ENCODE measurements around the gene CPM. TPM values are rescaled to one million over a fixed set of nuclear protein-coding genes. Genes with fewer than 3 reads are reported as not detected.

CPM gene
- total and polyA plus RNA-seq, 2 donors (not counting 3 experiments of a cell fraction or from before 2014, with no cell fraction given), result not detected

DNA sequence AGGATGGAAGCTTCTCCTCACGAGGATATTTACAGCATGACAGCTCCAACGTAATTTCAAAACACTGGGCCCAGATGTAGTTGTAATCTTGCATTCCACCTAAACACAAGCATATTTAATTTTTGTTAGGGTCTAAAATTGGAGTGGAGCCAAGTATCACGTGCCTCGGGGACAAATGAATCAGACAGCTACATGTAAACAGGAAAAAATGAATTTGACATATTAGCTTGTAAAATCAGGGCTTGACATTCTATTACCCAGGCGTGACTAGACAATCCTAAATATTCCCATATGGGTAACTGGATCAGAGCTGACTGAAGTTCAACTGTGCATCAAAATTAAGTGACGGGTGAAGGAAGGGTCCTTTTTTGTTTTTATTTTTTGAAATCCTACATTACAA, 66.0 kb downstream of the CPM start:
- ChIA-PET CTCF (interaction anchor here (0.5 to 2.3 kb wide), 6 partner anchors 203 to 490 kb away, joined by 3 to 7 read pairs (median 4); no protein-coding TSS in a partner anchor), POLR2A (no interaction called here)
- TF ChIP-seq EZH2 (IDR thresholded peaks at IDR 0.05; ENCODE audit: borderline replicate concordance, low read depth, low read length, severe bottlenecking) (no peak), FOS (IDR thresholded peaks at IDR 0.05; ENCODE audit: borderline replicate concordance, insufficient read depth, low read length) (no peak), GATA2 (IDR thresholded peaks at IDR 0.05; ENCODE audit: insufficient read depth, insufficient read length, low read depth, low read length) (no peak)
- Histone ChIP-seq H3K9me1 (replicated peaks; ENCODE audit: control insufficient read depth, extremely low read depth, insufficient read depth, low read length) (no peaks in the 10 kb centered on the region), H4K20me1 (replicated peaks; ENCODE audit: control insufficient read depth, extremely low read depth, insufficient read depth, low read length) (no peaks in the 10 kb centered on the region), H3K27ac (ENCODE audit: insufficient read depth, low read depth, low read length) (no peak overlapping the region), H3K27me3 (ENCODE audit: control insufficient read depth in 2 of 2, insufficient read depth in 2 of 2, low read length in 2 of 2) (peaks cover 25 to 30% of the 10 kb centered on the region in 2 experiments), H3K4me1 (ENCODE audit: control insufficient read depth, extremely low read depth, insufficient read depth, low read length) (no peaks in the 10 kb centered on the region), H3K9me3 (replicated peaks; ENCODE audit: control insufficient read depth, insufficient read depth, low read length) (no peaks in the 10 kb centered on the region), H3K9ac (replicated peaks; ENCODE audit: extremely low read depth, insufficient read depth, low read length) (no peak overlapping the region), H3K79me2 (ENCODE audit: control insufficient read depth, insufficient read depth, low read length) (no peaks in the 10 kb centered on the region), H3K4me3 (replicated peaks in 1 of 3; ENCODE audit: insufficient read depth in 1 of 3, low read depth in 1 of 3, low read length in 3 of 3) (no peak overlapping the region), H3K36me3 (ENCODE audit: control insufficient read depth in 2 of 2, extremely low read depth in 1 of 2, insufficient read depth in 2 of 2, low read length in 2 of 2) (no peaks in the 10 kb centered on the region), H2AFZ (ENCODE audit: low read depth, low read length) (no peak overlapping the region), H3K4me2 (ENCODE audit: insufficient read depth, low read length) (no peak overlapping the region)
- DNase-seq (ENCODE audit: low read depth, low spot score) (no peak), FAIRE-seq (no peak)
- intact Hi-C loops (cut with micrococcal nuclease) (no loop called here), dilution Hi-C loops (cut with MboI; ENCODE audit: extremely low pct_ligation_motif_present, low sequenced_read_pairs) (no loop called here)
- no TSS peak for BruUV-seq (replicated peaks)

DNA sequence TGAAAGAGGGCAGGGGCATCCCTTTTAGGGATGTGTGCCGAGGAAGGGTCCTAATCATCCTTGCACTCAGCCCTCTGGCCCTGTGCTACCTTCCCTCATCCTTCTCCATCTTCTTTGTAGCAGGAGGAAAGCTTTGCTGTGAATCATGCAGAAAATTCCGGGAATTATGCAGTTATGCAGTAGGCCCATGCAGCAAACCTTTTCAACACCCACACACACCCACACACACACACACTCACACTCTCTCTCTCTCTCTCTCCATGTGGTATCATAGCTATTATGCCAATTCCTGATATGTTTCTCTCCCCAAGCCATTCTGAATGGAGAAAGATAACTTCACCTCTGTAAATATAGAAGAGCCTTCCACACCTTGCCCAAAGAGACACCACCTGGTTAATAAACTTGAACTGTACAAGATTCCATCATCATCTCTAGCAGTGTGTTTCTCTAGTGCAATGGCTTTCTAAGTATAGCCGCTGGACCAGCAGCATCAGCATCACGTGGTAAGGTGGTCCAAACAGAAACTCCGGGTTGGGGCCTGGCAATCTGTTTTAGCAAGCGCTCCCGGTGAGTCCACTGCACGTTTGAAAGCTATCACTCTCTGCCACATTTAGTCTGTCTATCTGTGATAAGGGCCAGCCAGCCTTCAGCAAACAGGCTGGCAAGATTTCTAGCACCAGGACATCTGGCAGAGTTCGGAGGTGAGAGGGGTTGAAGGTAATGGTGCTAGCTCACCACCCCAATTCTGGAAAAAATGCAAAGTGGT, 67.4 kb downstream of the CPM start:
- H3K27me3 ChIP-seq (ENCODE audit: control insufficient read depth in 2 of 2, insufficient read depth in 2 of 2, low read length in 2 of 2), result peaks cover 24 to 25% of the 10 kb centered on the region in 2 experiments
- H2AFZ ChIP-seq (ENCODE audit: low read depth, low read length), result no peak overlapping the region
- no peak overlapping the region for H3K9ac ChIP-seq (replicated peaks; ENCODE audit: extremely low read depth, insufficient read depth, low read length)
- no peak overlapping the region for H3K4me3 ChIP-seq (replicated peaks in 1 of 3; ENCODE audit: insufficient read depth in 1 of 3, low read depth in 1 of 3, low read length in 3 of 3)
- dilution Hi-C loops (cut with MboI; ENCODE audit: extremely low pct_ligation_motif_present, low sequenced_read_pairs) (no loop called here), intact Hi-C loops (cut with micrococcal nuclease) (no loop called here)
- ChIA-PET POLR2A (no interaction called here), CTCF (interaction anchor here (1.0 to 2.3 kb wide), 5 partner anchors 204 to 388 kb away, joined by 4 to 9 read pairs (median 6); no protein-coding TSS in a partner anchor)
- H3K36me3 ChIP-seq (ENCODE audit: control insufficient read depth in 2 of 2, extremely low read depth in 1 of 2, insufficient read depth in 2 of 2, low read length in 2 of 2), result no peaks in the 10 kb centered on the region
- no peak for FAIRE-seq
- no peaks in the 10 kb centered on the region for H4K20me1 ChIP-seq (replicated peaks; ENCODE audit: control insufficient read depth, extremely low read depth, insufficient read depth, low read length)
- no peaks in the 10 kb centered on the region for H3K79me2 ChIP-seq (ENCODE audit: control insufficient read depth, insufficient read depth, low read length)
- H3K4me1 ChIP-seq (ENCODE audit: control insufficient read depth, extremely low read depth, insufficient read depth, low read length), result no peaks in the 10 kb centered on the region
- TF ChIP-seq JUN (IDR thresholded peaks at IDR 0.05; ENCODE audit: borderline replicate concordance, insufficient read depth, insufficient read length, low read depth), result no peak
- TF ChIP-seq MYC (IDR thresholded peaks at IDR 0.05; ENCODE audit: low read depth, low read length), result no peak
- TF ChIP-seq FOS (IDR thresholded peaks at IDR 0.05; ENCODE audit: borderline replicate concordance, insufficient read depth, low read length), result no peak
- TF ChIP-seq EZH2 (IDR thresholded peaks at IDR 0.05; ENCODE audit: borderline replicate concordance, low read depth, low read length, severe bottlenecking), result no peak
- TF ChIP-seq, protein P1, sequence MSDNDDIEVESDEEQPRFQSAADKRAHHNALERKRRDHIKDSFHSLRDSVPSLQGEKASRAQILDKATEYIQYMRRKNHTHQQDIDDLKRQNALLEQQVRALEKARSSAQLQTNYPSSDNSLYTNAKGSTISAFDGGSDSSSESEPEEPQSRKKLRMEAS (IDR thresholded peaks at IDR 0.05; ENCODE audit: insufficient read depth, insufficient read length), result no peak
- TF ChIP-seq GATA2 (IDR thresholded peaks at IDR 0.05; ENCODE audit: insufficient read depth, insufficient read length, low read depth, low read length), result no peak
- TF ChIP-seq POLR2AphosphoS5 (IDR thresholded peaks at IDR 0.05; ENCODE audit: insufficient read depth, low read depth, low read length), result no peak
- TF ChIP-seq, protein P2, sequence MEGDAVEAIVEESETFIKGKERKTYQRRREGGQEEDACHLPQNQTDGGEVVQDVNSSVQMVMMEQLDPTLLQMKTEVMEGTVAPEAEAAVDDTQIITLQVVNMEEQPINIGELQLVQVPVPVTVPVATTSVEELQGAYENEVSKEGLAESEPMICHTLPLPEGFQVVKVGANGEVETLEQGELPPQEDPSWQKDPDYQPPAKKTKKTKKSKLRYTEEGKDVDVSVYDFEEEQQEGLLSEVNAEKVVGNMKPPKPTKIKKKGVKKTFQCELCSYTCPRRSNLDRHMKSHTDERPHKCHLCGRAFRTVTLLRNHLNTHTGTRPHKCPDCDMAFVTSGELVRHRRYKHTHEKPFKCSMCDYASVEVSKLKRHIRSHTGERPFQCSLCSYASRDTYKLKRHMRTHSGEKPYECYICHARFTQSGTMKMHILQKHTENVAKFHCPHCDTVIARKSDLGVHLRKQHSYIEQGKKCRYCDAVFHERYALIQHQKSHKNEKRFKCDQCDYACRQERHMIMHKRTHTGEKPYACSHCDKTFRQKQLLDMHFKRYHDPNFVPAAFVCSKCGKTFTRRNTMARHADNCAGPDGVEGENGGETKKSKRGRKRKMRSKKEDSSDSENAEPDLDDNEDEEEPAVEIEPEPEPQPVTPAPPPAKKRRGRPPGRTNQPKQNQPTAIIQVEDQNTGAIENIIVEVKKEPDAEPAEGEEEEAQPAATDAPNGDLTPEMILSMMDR (IDR thresholded peaks at IDR 0.05; ENCODE audit: extremely low read depth in 1 of 2, insufficient read depth in 1 of 2, low read depth in 1 of 2, low read length in 2 of 2), result no peak
- TF ChIP-seq POLR2A (IDR thresholded peaks at IDR 0.05; ENCODE audit: low read depth, low read length), result no peak
- no peak for DNase-seq (ENCODE audit: low read depth, low spot score)
- no peaks in the 10 kb centered on the region for H3K9me1 ChIP-seq (replicated peaks; ENCODE audit: control insufficient read depth, extremely low read depth, insufficient read depth, low read length)
- BruUV-seq (replicated peaks), result no TSS peak
- H3K4me2 ChIP-seq (ENCODE audit: insufficient read depth, low read length), result no peak overlapping the region
- no peaks in the 10 kb centered on the region for H3K9me3 ChIP-seq (replicated peaks; ENCODE audit: control insufficient read depth, insufficient read depth, low read length)
- no peak overlapping the region for H3K27ac ChIP-seq (ENCODE audit: insufficient read depth, low read depth, low read length)
